K562 (cell line): ENCODE measurements around the gene PRRT2. TPM values are rescaled to one million over a fixed set of nuclear protein-coding genes. Genes with fewer than 3 reads are reported as not detected.
A peak's percentile ranks its signal among the peaks of the same experiment; 100 is the strongest.

Experiments used
- ARID1B ChIP-seq: fragments of 450-650 bp; IDR thresholded peaks from 2 replicates; pipeline ENCODE4 v1.6.1; 2016; ENCODE audit warnings: antibody characterized with exemption, mild to moderate bottlenecking, inconsistent platforms
- ATF3 ChIP-seq, 2 experiments: fragments of 450-650 bp in 1 of 2; sonication (generic) in 1 of 2; formaldehyde crosslinking in 1 of 2; IDR thresholded peaks in 1 of 2; conservative IDR thresholded peaks in 1 of 2; 2 replicates each; pipeline versions ENCODE4 v1.6.1 to v1.8.1; 2016 to 2023; ENCODE audit warnings: mild to moderate bottlenecking in 2 of 2, moderate library complexity in 2 of 2, inconsistent platforms in 1 of 2, missing genetic modification reagents in 1 of 2
- BDP1 ChIP-seq: IDR thresholded peaks from 3 replicates; pipeline ENCODE4 v1.6.1; 2011; ENCODE audit not compliant: insufficient read length, insufficient read depth
- BRF1 ChIP-seq: IDR thresholded peaks from 3 replicates; pipeline ENCODE4 v1.6.1; 2011; ENCODE audit warnings: borderline replicate concordance, mild to moderate bottlenecking; ENCODE audit not compliant: insufficient read length; ENCODE audit errors: extremely low read depth
- CBX8 ChIP-seq: fragments of 200-600 bp; sonication (generic); IDR thresholded peaks from 2 replicates; pipeline ENCODE4 v1.6.1; 2012; ENCODE audit warnings: borderline replicate concordance, mixed run types, low read depth, mild to moderate bottlenecking, moderate library complexity, mixed read lengths, low read length, control low read depth, inconsistent platforms; ENCODE audit not compliant: poor library complexity, severe bottlenecking; ENCODE audit errors: extremely low read depth
- CREM ChIP-seq: IDR thresholded peaks from 2 replicates; pipeline ENCODE4 v1.6.1; 2014; ENCODE audit warnings: antibody characterized with exemption, low read depth
- ELF4 ChIP-seq: fragments of 450-650 bp; formaldehyde crosslinking; IDR thresholded peaks from 2 replicates; pipeline ENCODE4 v1.4.0; 2022; ENCODE audit warnings: missing genetic modification characterization
- EWSR1 ChIP-seq: fragments of 450-650 bp; IDR thresholded peaks from 2 replicates; pipeline ENCODE4 v1.6.1; 2018; ENCODE audit warnings: borderline replicate concordance, mild to moderate bottlenecking, low read depth, moderate library complexity; ENCODE audit not compliant: partially characterized antibody
- GTF2E2 ChIP-seq: fragments of 200-800 bp; sonication (Bioruptor generic); IDR thresholded peaks from 2 replicates; pipeline ENCODE4 v1.6.1; 2016; ENCODE audit warnings: missing genetic modification characterization, missing compliant biosample characterization
- HBP1 ChIP-seq: fragments of 450-650 bp; formaldehyde crosslinking; IDR thresholded peaks from 2 replicates; pipeline ENCODE4 v1.4.0; 2022; ENCODE audit warnings: missing genetic modification characterization
- PHF20 ChIP-seq: fragments of 450-650 bp; IDR thresholded peaks from 2 replicates; pipeline ENCODE4 v1.6.1; 2018; ENCODE audit not compliant: partially characterized antibody
- PRMT5 ChIP-seq: sonication (generic); formaldehyde crosslinking; IDR thresholded peaks from 2 replicates; pipeline ENCODE4 v1.5.0; 2020; ENCODE audit warnings: missing genetic modification reagents
- RCOR1 ChIP-seq, 2 experiments: IDR thresholded peaks; 2 replicates each; pipeline ENCODE4 v1.6.1; 2012; ENCODE audit warnings: low read depth in 2 of 2, low read length in 2 of 2, borderline replicate concordance in 1 of 2, improper control_type of control experiment in 1 of 2
- TCFL5 ChIP-seq: fragments of 250-450 bp; sonication (Bioruptor Pico); conservative IDR thresholded peaks from 2 replicates; pipeline ENCODE4 v1.6.1; 2021; ENCODE audit warnings: mild to moderate bottlenecking, moderate library complexity, matching md5 sums
- TFAM ChIP-seq: fragments of 250-450 bp; sonication (Bioruptor Pico); conservative IDR thresholded peaks from 2 replicates; pipeline ENCODE4 v1.5.0; 2021; ENCODE audit warnings: mild to moderate bottlenecking, moderate library complexity
- THAP7 ChIP-seq: fragments of 250-450 bp; sonication (Bioruptor Pico); IDR thresholded peaks from 2 replicates; pipeline ENCODE4 v1.5.0; 2021
- ZBTB7A ChIP-seq: IDR thresholded peaks from 2 replicates; pipeline ENCODE4 v1.6.1; 2011; ENCODE audit warnings: low read depth, mild to moderate bottlenecking, low read length, moderate library complexity, borderline replicate concordance; ENCODE audit not compliant: control insufficient read depth
- ZNF134 ChIP-seq: fragments of 250-450 bp; sonication (Bioruptor Pico); conservative IDR thresholded peaks from 2 replicates; pipeline ENCODE4 v1.4.0; 2020
- ZNF444 ChIP-seq: fragments of 250-450 bp; sonication (Bioruptor Pico); IDR thresholded peaks from 2 replicates; pipeline ENCODE4 v1.4.0; 2020; ENCODE audit warnings: mild to moderate bottlenecking, moderate library complexity
- ZNF639 ChIP-seq, 2 experiments: fragments of 200-800 bp in 1 of 2; sonication (Bioruptor generic) in 1 of 2; sonication (generic) in 1 of 2; formaldehyde crosslinking in 1 of 2; IDR thresholded peaks in 1 of 2; conservative IDR thresholded peaks in 1 of 2; 2 replicates each; pipeline versions ENCODE4 v1.5.0 to v1.6.1; 2016 to 2020; ENCODE audit warnings: missing compliant biosample characterization in 1 of 2, missing genetic modification characterization in 1 of 2, missing genetic modification reagents in 1 of 2
- ZNF79 ChIP-seq: fragments of 250-450 bp; sonication (Bioruptor Pico); IDR thresholded peaks from 2 replicates; pipeline ENCODE4 v1.4.0; 2020; ENCODE audit warnings: low read depth, mild to moderate bottlenecking, moderate library complexity
- polyA plus RNA-seq, 8 experiments: library from polyadenylated mRNA; depleted of rRNA in 4 of 8; stranded (reverse) in 5 of 8; unstranded in 3 of 8; fragments of >200 nt; fragmentation: Nextera tagmentation in 2 of 8; fragmentation: Illumina TruSeq in 1 of 8; extraction: Ambion mirVana in 2 of 8; extraction: Trizol in 1 of 8; gene quantifications; 2 replicates each; pipeline versions ENCODE4 v1.2.1 to v1.2.3, GENCODE V29; 2011 to 2014; ENCODE audit warnings: inconsistent platforms in 1 of 8, missing spikeins in 1 of 8
- total RNA-seq, 7 experiments: library from RNA; depleted of rRNA in 6 of 7; stranded (reverse); fragments of >200 nt in 6 of 7; fragmentation: Illumina TruSeq in 2 of 7; extraction: Trizol in 2 of 7; gene quantifications; 2 replicates each; pipeline versions ENCODE4 v1.2.1 to v1.2.3, GENCODE V29; 2011 to 2021; ENCODE audit warnings: low replicate concordance in 1 of 7

PRRT2 gene
- total and polyA plus RNA-seq, 9 of the 15 experiments (the other 6 are each of a cell fraction or from before 2014, with no cell fraction given) = 0.11 to 1.0 (median 0.42) TPM; not detected in 2

- TF ChIP-seq EWSR1 = no peak
- TF ChIP-seq ATF3 (IDR thresholded peaks at IDR 0.05) = no peak
- TF ChIP-seq ATF3 (CRISPR knock-in tag; conservative IDR thresholded peaks at IDR 0.05) = 0 out of 2 replicates have a peak, but pooled peaks have one; percentile 34
- TF ChIP-seq BDP1 = no peak
- no peak for TF ChIP-seq ZNF79 (CRISPR knock-in tag)
- no peak for TF ChIP-seq TFAM
- TF ChIP-seq TCFL5 (CRISPR knock-in tag) = no peak
- TF ChIP-seq HBP1 = peak; percentile 87
- TF ChIP-seq PRMT5 (CRISPR knock-in tag) = no peak
- TF ChIP-seq ZBTB7A = peak; percentile 73; the same call in 1 of the 2 replicates
- TF ChIP-seq ELF4 (CRISPR knock-in tag) = peak; percentile 75; the same call in 1 of the 2 replicates
- peak; percentile 97 for TF ChIP-seq CREM
- peak; percentile 86 for TF ChIP-seq ZNF134 (CRISPR knock-in tag)
- TF ChIP-seq CBX8 = no peak
- TF ChIP-seq ARID1B = peak; percentile 62
- peak; percentile 28 for TF ChIP-seq PHF20
- peak in 1 of 2 experiments; percentile 25; a peak in 2 of 4 replicates for TF ChIP-seq RCOR1 (IDR thresholded peaks at IDR 0.05; ENCODE audit: borderline replicate concordance in 1 of 2, low read depth in 2 of 2, low read length in 2 of 2)
- no peak for TF ChIP-seq THAP7 (CRISPR knock-in tag)
- TF ChIP-seq GTF2E2 (tag) = no peak; the same call in 1 of the 2 replicates
- no peak for TF ChIP-seq BRF1
- TF ChIP-seq ZNF639 (CRISPR knock-in tag; conservative IDR thresholded peaks at IDR 0.05 in 1 of 2, IDR thresholded peaks at IDR 0.05 in 1 of 2) = no peak; a peak in 1 of 4 replicates
- no peak for TF ChIP-seq ZNF444
Observed at GRCh38 chr16:29815793-29816693, 4.0 kb downstream of the PRRT2 start, which contains the start of gene PAGR1 (continued).
